GM23338 (cell line): ENCODE results near the gene GNB3. TPM values are rescaled to one million over a fixed set of nuclear protein-coding genes. Genes with fewer than 3 reads are reported as not detected.

Experiments
- ATAC-seq: fragments of 200-7000 bp; cut with Tn5 transposase; 3 replicates; pipeline ENCODE4 v1.9.1; 2020
- DNase-seq: peaks from one replicate; pipeline ENCODE4 v3.0.0-alpha.2; 2015; ENCODE audit warnings: low spot score
- H2AFZ ChIP-seq: fragments of 200-600 bp; sonication (generic); 2 replicates; pipeline ENCODE4 v1.8.0; 2016; ENCODE audit warnings: antibody characterized with exemption, mild to moderate bottlenecking, moderate library complexity
- H3F3A ChIP-seq: fragments of 200-600 bp; sonication (generic); replicated peaks from 2 replicates; pipeline ENCODE4 v1.8.0; 2017; ENCODE audit warnings: antibody characterized with exemption, mixed run types, low read depth
- H3K27ac ChIP-seq: fragments of 200-600 bp; sonication (generic); 2 replicates; pipeline ENCODE4 v1.6.1; 2016; ENCODE audit warnings: low read depth
- H3K27me3 ChIP-seq: fragments of 200-600 bp; sonication (generic); 2 replicates; pipeline ENCODE4 v1.8.0; 2016; ENCODE audit warnings: mild to moderate bottlenecking, mixed run types, moderate library complexity; ENCODE audit not compliant: insufficient read depth
- H3K36me3 ChIP-seq: fragments of 200-600 bp; sonication (generic); 2 replicates; pipeline ENCODE4 v1.8.0; 2016; ENCODE audit warnings: mild to moderate bottlenecking; ENCODE audit not compliant: insufficient read depth
- H3K4me1 ChIP-seq: fragments of 200-600 bp; sonication (generic); 2 replicates; pipeline ENCODE4 v1.8.0; 2016; ENCODE audit warnings: mild to moderate bottlenecking, moderate library complexity; ENCODE audit not compliant: insufficient read depth
- H3K4me2 ChIP-seq: fragments of 200-600 bp; sonication (generic); 2 replicates; pipeline ENCODE4 v1.7.1; 2017; ENCODE audit warnings: mixed run types
- H3K4me3 ChIP-seq: fragments of 200-600 bp; sonication (generic); 2 replicates; pipeline ENCODE4 v1.6.1; 2016; ENCODE audit warnings: mixed run types
- H3K79me2 ChIP-seq: fragments of 200-600 bp; sonication (generic); replicated peaks from 2 replicates; pipeline ENCODE4 v1.8.0; 2017; ENCODE audit warnings: mild to moderate bottlenecking; ENCODE audit not compliant: insufficient read depth
- H3K9me2 ChIP-seq: fragments of 200-600 bp; sonication (generic); 2 replicates; pipeline ENCODE4 v1.8.0; 2017; ENCODE audit not compliant: insufficient read depth
- H4K20me1 ChIP-seq: fragments of 200-600 bp; sonication (generic); replicated peaks from 2 replicates; pipeline ENCODE4 v1.8.0; 2017; ENCODE audit warnings: mild to moderate bottlenecking; ENCODE audit not compliant: insufficient read depth
- H3K27ac Mint-ChIP-seq: 2 replicates; pipeline ENCODE4 v1.8.0; 2020; ENCODE audit warnings: inconsistent platforms, mild to moderate bottlenecking, moderate library complexity, mixed read lengths
- H3K27me3 Mint-ChIP-seq: 3 replicates; pipeline ENCODE4 v1.8.0; 2022; ENCODE audit warnings: low read depth, mild to moderate bottlenecking, moderate library complexity, mixed read lengths, inconsistent platforms; ENCODE audit not compliant: insufficient read depth, poor library complexity
- H3K36me3 Mint-ChIP-seq: 3 replicates; pipeline ENCODE4 v1.8.0; 2021; ENCODE audit warnings: low read depth, mild to moderate bottlenecking, inconsistent platforms, moderate library complexity, mixed read lengths
- H3K4me1 Mint-ChIP-seq: 3 replicates; pipeline ENCODE4 v1.8.0; 2020; ENCODE audit warnings: mild to moderate bottlenecking, inconsistent platforms, mixed read lengths
- H3K4me3 Mint-ChIP-seq: 3 replicates; pipeline ENCODE4 v1.8.0; 2021; ENCODE audit warnings: moderate library complexity, mild to moderate bottlenecking, inconsistent platforms, mixed read lengths
- H3K9me3 Mint-ChIP-seq: 3 replicates; pipeline ENCODE4 v1.8.0; 2020; ENCODE audit warnings: moderate library complexity, mild to moderate bottlenecking, inconsistent platforms, mixed read lengths
- CREB1 ChIP-seq: fragments of 250-450 bp; sonication (Bioruptor Pico); IDR thresholded peaks from 2 replicates; pipeline ENCODE4 v1.5.0; 2020; ENCODE audit warnings: low read depth, mild to moderate bottlenecking, moderate library complexity
- CTCF ChIP-seq, 2 experiments: fragments of 200-600 bp in 1 of 2; sonication (generic) in 1 of 2; conservative IDR thresholded peaks; 2 replicates each; pipeline versions ENCODE4 v1.5.1 to v1.6.1; 2016 to 2017; ENCODE audit warnings: antibody characterized with exemption in 2 of 2, low read depth in 2 of 2, mild to moderate bottlenecking in 2 of 2, moderate library complexity in 1 of 2
- EZH2phosphoT487 ChIP-seq: fragments of 200-600 bp; sonication (generic); IDR thresholded peaks from one replicate; pipeline ENCODE4 v1.8.1; 2018; ENCODE audit warnings: antibody characterized with exemption; ENCODE audit not compliant: unreplicated experiment
- JUNB ChIP-seq: IDR thresholded peaks from one replicate; pipeline ENCODE4 v1.6.1; 2016; ENCODE audit warnings: antibody characterized with exemption; ENCODE audit not compliant: unreplicated experiment
- STAT1 ChIP-seq: IDR thresholded peaks from one replicate; pipeline ENCODE4 v1.6.1; 2016; ENCODE audit warnings: antibody characterized with exemption; ENCODE audit not compliant: unreplicated experiment
- polyA plus RNA-seq: library from polyadenylated mRNA; unstranded; fragments of >200 nt; fragmentation: Nextera tagmentation; extraction: Ambion mirVana; gene quantifications from 2 replicates; pipeline ENCODE4 v1.2.1, GENCODE V29; 2016
- total RNA-seq: library from RNA; depleted of rRNA; stranded (reverse); fragments of >200 nt; shearing (Covaris generic); gene quantifications from 2 replicates; pipeline ENCODE4 v1.2.3, GENCODE V29; 2014
- TF ChIP-seq, protein P1 (sequence below): IDR thresholded peaks from 2 replicates; pipeline ENCODE4 v1.6.1; 2016; ENCODE audit warnings: antibody characterized with exemption
- TF ChIP-seq, protein P2 (sequence below): fragments of 250-450 bp; sonication (Bioruptor Pico); IDR thresholded peaks from 2 replicates; pipeline ENCODE4 v1.5.0; 2020; ENCODE audit warnings: mild to moderate bottlenecking, moderate library complexity

Gene GNB3
- total and polyA plus RNA-seq, 2 experiments from 2014 or later, result 5.4 to 8.2 TPM

GRCh38 chr12:6853626-6854025 is 12.9 kb downstream of the GNB3 start:
- Mint-ChIP-seq H3K4me3 (peak overlapping the region; percentile 95), H3K27ac (peak overlapping the region; percentile 91), H3K4me1 (peaks cover 15% of the 10 kb centered on the region), H3K27me3 (peaks cover 25% of the 10 kb centered on the region), H3K9me3 (no peaks in the 10 kb centered on the region), H3K36me3 (peaks cover 50% of the 10 kb centered on the region)
- peaks cover 19% of the 10 kb centered on the region for H3K4me1 ChIP-seq
- H3K4me3 ChIP-seq, result peak overlapping the region; percentile 80; the same call in 1 of the 2 replicates
- H3K79me2 ChIP-seq, result peaks cover 41% of the 10 kb centered on the region
- no peaks in the 10 kb centered on the region for H3K27me3 ChIP-seq
- no peaks in the 10 kb centered on the region for H3K9me2 ChIP-seq
- peaks cover 29% of the 10 kb centered on the region for H3K36me3 ChIP-seq
- no peak overlapping the region for H3K27ac ChIP-seq
- no peak overlapping the region for H2AFZ ChIP-seq
- no peak for ATAC-seq
- H3K4me2 ChIP-seq, result peak overlapping the region; percentile 83
- TF ChIP-seq CREB1 (CRISPR knock-in tag) (no peak), CTCF (conservative IDR thresholded peaks at IDR 0.05; ENCODE audit: low read depth in 2 of 2) (no peak), EZH2phosphoT487 (no peak), JUNB (no peak), STAT1 (no peak)
- TF ChIP-seq, protein P1, sequence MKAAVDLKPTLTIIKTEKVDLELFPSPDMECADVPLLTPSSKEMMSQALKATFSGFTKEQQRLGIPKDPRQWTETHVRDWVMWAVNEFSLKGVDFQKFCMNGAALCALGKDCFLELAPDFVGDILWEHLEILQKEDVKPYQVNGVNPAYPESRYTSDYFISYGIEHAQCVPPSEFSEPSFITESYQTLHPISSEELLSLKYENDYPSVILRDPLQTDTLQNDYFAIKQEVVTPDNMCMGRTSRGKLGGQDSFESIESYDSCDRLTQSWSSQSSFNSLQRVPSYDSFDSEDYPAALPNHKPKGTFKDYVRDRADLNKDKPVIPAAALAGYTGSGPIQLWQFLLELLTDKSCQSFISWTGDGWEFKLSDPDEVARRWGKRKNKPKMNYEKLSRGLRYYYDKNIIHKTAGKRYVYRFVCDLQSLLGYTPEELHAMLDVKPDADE, result no peak
- TF ChIP-seq, protein P2, sequence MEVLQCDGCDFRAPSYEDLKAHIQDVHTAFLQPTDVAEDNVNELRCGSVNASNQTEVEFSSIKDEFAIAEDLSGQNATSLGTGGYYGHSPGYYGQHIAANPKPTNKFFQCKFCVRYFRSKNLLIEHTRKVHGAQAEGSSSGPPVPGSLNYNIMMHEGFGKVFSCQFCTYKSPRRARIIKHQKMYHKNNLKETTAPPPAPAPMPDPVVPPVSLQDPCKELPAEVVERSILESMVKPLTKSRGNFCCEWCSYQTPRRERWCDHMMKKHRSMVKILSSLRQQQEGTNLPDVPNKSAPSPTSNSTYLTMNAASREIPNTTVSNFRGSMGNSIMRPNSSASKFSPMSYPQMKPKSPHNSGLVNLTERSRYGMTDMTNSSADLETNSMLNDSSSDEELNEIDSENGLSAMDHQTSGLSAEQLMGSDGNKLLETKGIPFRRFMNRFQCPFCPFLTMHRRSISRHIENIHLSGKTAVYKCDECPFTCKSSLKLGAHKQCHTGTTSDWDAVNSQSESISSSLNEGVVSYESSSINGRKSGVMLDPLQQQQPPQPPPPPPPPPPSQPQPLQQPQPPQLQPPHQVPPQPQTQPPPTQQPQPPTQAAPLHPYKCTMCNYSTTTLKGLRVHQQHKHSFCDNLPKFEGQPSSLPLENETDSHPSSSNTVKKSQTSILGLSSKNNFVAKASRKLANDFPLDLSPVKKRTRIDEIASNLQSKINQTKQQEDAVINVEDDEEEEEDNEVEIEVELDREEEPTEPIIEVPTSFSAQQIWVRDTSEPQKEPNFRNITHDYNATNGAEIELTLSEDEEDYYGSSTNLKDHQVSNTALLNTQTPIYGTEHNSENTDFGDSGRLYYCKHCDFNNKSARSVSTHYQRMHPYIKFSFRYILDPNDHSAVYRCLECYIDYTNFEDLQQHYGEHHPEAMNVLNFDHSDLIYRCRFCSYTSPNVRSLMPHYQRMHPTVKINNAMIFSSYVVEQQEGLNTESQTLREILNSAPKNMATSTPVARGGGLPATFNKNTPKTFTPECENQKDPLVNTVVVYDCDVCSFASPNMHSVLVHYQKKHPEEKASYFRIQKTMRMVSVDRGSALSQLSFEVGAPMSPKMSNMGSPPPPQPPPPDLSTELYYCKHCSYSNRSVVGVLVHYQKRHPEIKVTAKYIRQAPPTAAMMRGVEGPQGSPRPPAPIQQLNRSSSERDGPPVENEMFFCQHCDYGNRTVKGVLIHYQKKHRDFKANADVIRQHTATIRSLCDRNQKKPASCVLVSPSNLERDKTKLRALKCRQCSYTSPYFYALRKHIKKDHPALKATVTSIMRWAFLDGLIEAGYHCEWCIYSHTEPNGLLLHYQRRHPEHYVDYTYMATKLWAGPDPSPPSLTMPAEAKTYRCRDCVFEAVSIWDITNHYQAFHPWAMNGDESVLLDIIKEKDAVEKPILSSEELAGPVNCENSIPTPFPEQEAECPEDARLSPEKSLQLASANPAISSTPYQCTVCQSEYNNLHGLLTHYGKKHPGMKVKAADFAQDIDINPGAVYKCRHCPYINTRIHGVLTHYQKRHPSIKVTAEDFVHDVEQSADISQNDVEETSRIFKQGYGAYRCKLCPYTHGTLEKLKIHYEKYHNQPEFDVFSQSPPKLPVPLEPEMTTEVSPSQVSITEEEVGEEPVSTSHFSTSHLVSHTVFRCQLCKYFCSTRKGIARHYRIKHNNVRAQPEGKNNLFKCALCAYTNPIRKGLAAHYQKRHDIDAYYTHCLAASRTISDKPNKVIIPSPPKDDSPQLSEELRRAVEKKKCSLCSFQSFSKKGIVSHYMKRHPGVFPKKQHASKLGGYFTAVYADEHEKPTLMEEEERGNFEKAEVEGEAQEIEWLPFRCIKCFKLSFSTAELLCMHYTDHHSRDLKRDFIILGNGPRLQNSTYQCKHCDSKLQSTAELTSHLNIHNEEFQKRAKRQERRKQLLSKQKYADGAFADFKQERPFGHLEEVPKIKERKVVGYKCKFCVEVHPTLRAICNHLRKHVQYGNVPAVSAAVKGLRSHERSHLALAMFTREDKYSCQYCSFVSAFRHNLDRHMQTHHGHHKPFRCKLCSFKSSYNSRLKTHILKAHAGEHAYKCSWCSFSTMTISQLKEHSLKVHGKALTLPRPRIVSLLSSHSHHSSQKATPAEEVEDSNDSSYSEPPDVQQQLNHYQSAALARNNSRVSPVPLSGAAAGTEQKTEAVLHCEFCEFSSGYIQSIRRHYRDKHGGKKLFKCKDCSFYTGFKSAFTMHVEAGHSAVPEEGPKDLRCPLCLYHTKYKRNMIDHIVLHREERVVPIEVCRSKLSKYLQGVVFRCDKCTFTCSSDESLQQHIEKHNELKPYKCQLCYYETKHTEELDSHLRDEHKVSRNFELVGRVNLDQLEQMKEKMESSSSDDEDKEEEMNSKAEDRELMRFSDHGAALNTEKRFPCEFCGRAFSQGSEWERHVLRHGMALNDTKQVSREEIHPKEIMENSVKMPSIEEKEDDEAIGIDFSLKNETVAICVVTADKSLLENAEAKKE, result no peak
- H3F3A ChIP-seq, result peaks cover 11% of the 10 kb centered on the region; the same call in 1 of the 2 replicates
- peaks cover 4% of the 10 kb centered on the region; the same call in 1 of the 2 replicates for H4K20me1 ChIP-seq
- DNase-seq, result no peak
